Skeletal muscle tissue (tissue), 4 donors: ENCODE results near the gene PSG4. TPM values are rescaled to one million over a fixed set of nuclear protein-coding genes. Genes with fewer than 3 reads are reported as not detected.
"Not testable (repeated sequence)": the region's sequence is repeated elsewhere in the genome, so short reads cannot be mapped to it uniquely, and the experiment has no call there.

Source experiments
- H3K27ac ChIP-seq: one replicate; pipeline ENCODE4 v1.7.0; 2013; ENCODE audit warnings: mild to moderate bottlenecking, low read depth, low read length, inconsistent platforms
- H3K27me3 ChIP-seq, 3 donors: one replicate each; pipeline ENCODE4 v1.7.0; 2013; ENCODE audit warnings: low read length in 3 of 3; ENCODE audit not compliant: control insufficient read depth in 3 of 3, insufficient read depth in 3 of 3
- H3K36me3 ChIP-seq, 3 donors: one replicate each; pipeline ENCODE4 v1.7.0; 2013; ENCODE audit warnings: low read length in 3 of 3; ENCODE audit not compliant: control insufficient read depth in 3 of 3, insufficient read depth in 3 of 3
- H3K4me1 ChIP-seq, 3 donors: one replicate each; pipeline ENCODE4 v1.7.0; 2013; ENCODE audit warnings: low read length in 3 of 3, mild to moderate bottlenecking in 3 of 3; ENCODE audit not compliant: control insufficient read depth in 3 of 3, insufficient read depth in 3 of 3
- H3K4me3 ChIP-seq, 3 donors: one replicate each; pipeline ENCODE4 v1.7.0; 2013; ENCODE audit warnings: low read length in 3 of 3
- H3K9ac ChIP-seq, 3 donors: one replicate each; pipeline ENCODE4 v1.7.0; 2013; ENCODE audit warnings: low read length in 3 of 3, mild to moderate bottlenecking in 3 of 3, moderate library complexity in 2 of 3, low read depth in 1 of 3
- H3K9me3 ChIP-seq, 3 donors: one replicate each; pipeline ENCODE4 v1.7.0; 2013; ENCODE audit warnings: low read length in 3 of 3; ENCODE audit not compliant: control insufficient read depth in 3 of 3
- total RNA-seq: library from RNA; depleted of rRNA; stranded (reverse); fragments of >200 nt; gene quantifications from one replicate; pipeline ENCODE4 v1.2.3, GENCODE V29; 2014
- donor health status: Osteomylitis.

The PSG4 gene
- total RNA-seq, 1 donor from 2014 or later: not detected

- not testable (repeated sequence) for H3K27ac ChIP-seq, H3K4me3 ChIP-seq, H3K36me3 ChIP-seq
These were observed 23.3 kb upstream of the PSG4 start for GRCh38 chr19:43228730-43229129.

GRCh38 chr19:43226986-43227385 lies 21.5 kb upstream of the PSG4 start:
- not testable (repeated sequence) for H3K4me3 ChIP-seq, H3K9ac ChIP-seq, H3K27ac ChIP-seq, H3K36me3 ChIP-seq, H3K4me1 ChIP-seq, H3K27me3 ChIP-seq, H3K9me3 ChIP-seq

More at GRCh38 chr19:43228730-43229129, 23.3 kb upstream of the PSG4 start:
- H3K27me3 ChIP-seq, H3K9ac ChIP-seq, H3K9me3 ChIP-seq, H3K4me1 ChIP-seq: not testable (repeated sequence)

- no peak overlapping the region for H3K27ac ChIP-seq
- H3K9me3 ChIP-seq: peaks cover 0 to 5% (median 0%) of the 10 kb centered on the region in 3 donors
- H3K4me1 ChIP-seq: no peaks in the 10 kb centered on the region
- H3K9ac ChIP-seq: no peak overlapping the region
- H3K27me3 ChIP-seq: no peaks in the 10 kb centered on the region
- H3K36me3 ChIP-seq: no peaks in the 10 kb centered on the region
- no peak overlapping the region for H3K4me3 ChIP-seq
These were observed 19.4 kb upstream of the PSG4 start for GRCh38 chr19:43224855-43225253.

- not testable (repeated sequence) for H3K9ac ChIP-seq, H3K27me3 ChIP-seq, H3K4me3 ChIP-seq, H3K4me1 ChIP-seq, H3K36me3 ChIP-seq, H3K27ac ChIP-seq, H3K9me3 ChIP-seq
These were observed 18.9 kb upstream of the PSG4 start for GRCh38 chr19:43224201-43224854.

GRCh38 chr19:43221891-43222290 lies 16.5 kb upstream of the PSG4 start:
- H3K27me3 ChIP-seq, H3K4me1 ChIP-seq, H3K27ac ChIP-seq: not testable (repeated sequence)

GRCh38 chr19:43219136-43219535 lies 13.7 kb upstream of the PSG4 start:
- not testable (repeated sequence) for H3K9me3 ChIP-seq, H3K27ac ChIP-seq, H3K36me3 ChIP-seq, H3K27me3 ChIP-seq, H3K9ac ChIP-seq, H3K4me3 ChIP-seq, H3K4me1 ChIP-seq

More at GRCh38 chr19:43221891-43222290, 16.5 kb upstream of the PSG4 start:
- H3K9me3 ChIP-seq, H3K4me3 ChIP-seq, H3K36me3 ChIP-seq, H3K9ac ChIP-seq: not testable (repeated sequence)

- H3K4me3 ChIP-seq, H3K4me1 ChIP-seq, H3K36me3 ChIP-seq, H3K9ac ChIP-seq, H3K9me3 ChIP-seq, H3K27ac ChIP-seq, H3K27me3 ChIP-seq: not testable (repeated sequence)
These were observed 10.4 kb upstream of the PSG4 start for GRCh38 chr19:43215881-43216280.

GRCh38 chr19:43207991-43208390 lies 2.6 kb upstream of the PSG4 start:
- Histone ChIP-seq H3K4me3 (no peak overlapping the region), H3K27ac (no peak overlapping the region), H3K9ac (no peak overlapping the region), H3K9me3 (no peaks in the 10 kb centered on the region), H3K4me1 (no peaks in the 10 kb centered on the region), H3K36me3 (no peaks in the 10 kb centered on the region), H3K27me3 (no peaks in the 10 kb centered on the region)

GRCh38 chr19:43207174-43207573 lies 1.7 kb upstream of the PSG4 start:
- H3K9me3 ChIP-seq, H3K4me1 ChIP-seq, H3K4me3 ChIP-seq, H3K27me3 ChIP-seq, H3K9ac ChIP-seq, H3K36me3 ChIP-seq, H3K27ac ChIP-seq: not testable (repeated sequence)

GRCh38 chr19:43203611-43204010 lies 1.8 kb downstream of the PSG4 start:
- H3K4me1 ChIP-seq, H3K27ac ChIP-seq, H3K27me3 ChIP-seq, H3K36me3 ChIP-seq, H3K9ac ChIP-seq, H3K4me3 ChIP-seq, H3K9me3 ChIP-seq: not testable (repeated sequence)

- H3K9ac ChIP-seq, H3K4me3 ChIP-seq, H3K36me3 ChIP-seq, H3K27ac ChIP-seq, H3K4me1 ChIP-seq, H3K9me3 ChIP-seq, H3K27me3 ChIP-seq: not testable (repeated sequence)
These were observed 3.5 kb downstream of the PSG4 start for GRCh38 chr19:43201891-43202290.
